ENCODE data around the gene TNNI3K. TPM values are rescaled to one million over a fixed set of nuclear protein-coding genes. Genes with fewer than 3 reads are reported as not detected.

TNNI3K gene
- total RNA-seq, 1 donor from 2014 or later, result not detected

DNA sequence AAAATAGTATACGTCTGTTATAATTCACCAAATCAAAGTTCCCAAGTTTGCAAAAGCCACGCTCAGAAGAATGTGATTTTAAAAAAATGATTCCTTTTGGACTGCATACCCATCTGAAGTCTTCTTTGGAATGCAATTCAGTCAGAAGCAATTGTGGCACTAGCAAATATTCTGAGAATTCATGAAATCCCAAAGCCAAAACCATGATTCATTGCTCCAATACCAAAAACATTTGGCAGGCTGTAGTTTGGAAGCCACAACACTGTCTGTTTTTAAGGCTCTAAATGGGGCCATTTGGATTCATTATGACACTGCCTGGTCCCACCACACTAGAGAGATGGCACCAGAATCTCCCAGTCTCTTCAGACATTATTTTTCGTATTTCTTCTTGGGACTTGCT lies 299.1 kb downstream of the TNNI3K start:
- Mint-ChIP-seq H3K27ac (no peak overlapping the region), H3K27me3 (ENCODE audit: insufficient read depth) (no peaks in the 10 kb centered on the region), H3K9me3 (no peaks in the 10 kb centered on the region), H3K4me1 (ENCODE audit: low read depth) (no peaks in the 10 kb centered on the region), H3K4me3 (no peak overlapping the region), H3K36me3 (ENCODE audit: low read depth) (no peaks in the 10 kb centered on the region)
- intact Hi-C loops (cut with micrococcal nuclease), result no loop called here
- DNase-seq (ENCODE audit: low spot score), result no peak

GRCh38 chr1:74545821-74546220 lies 310.6 kb downstream of the TNNI3K start:
- Mint-ChIP-seq H3K36me3 (ENCODE audit: low read depth) (no peaks in the 10 kb centered on the region), H3K4me3 (no peak overlapping the region), H3K9me3 (no peaks in the 10 kb centered on the region), H3K27me3 (ENCODE audit: insufficient read depth) (no peaks in the 10 kb centered on the region), H3K27ac (no peak overlapping the region), H3K4me1 (ENCODE audit: low read depth) (no peaks in the 10 kb centered on the region)
- no peak for DNase-seq (ENCODE audit: low spot score)
- intact Hi-C loops (cut with micrococcal nuclease), result no loop called here

DNA sequence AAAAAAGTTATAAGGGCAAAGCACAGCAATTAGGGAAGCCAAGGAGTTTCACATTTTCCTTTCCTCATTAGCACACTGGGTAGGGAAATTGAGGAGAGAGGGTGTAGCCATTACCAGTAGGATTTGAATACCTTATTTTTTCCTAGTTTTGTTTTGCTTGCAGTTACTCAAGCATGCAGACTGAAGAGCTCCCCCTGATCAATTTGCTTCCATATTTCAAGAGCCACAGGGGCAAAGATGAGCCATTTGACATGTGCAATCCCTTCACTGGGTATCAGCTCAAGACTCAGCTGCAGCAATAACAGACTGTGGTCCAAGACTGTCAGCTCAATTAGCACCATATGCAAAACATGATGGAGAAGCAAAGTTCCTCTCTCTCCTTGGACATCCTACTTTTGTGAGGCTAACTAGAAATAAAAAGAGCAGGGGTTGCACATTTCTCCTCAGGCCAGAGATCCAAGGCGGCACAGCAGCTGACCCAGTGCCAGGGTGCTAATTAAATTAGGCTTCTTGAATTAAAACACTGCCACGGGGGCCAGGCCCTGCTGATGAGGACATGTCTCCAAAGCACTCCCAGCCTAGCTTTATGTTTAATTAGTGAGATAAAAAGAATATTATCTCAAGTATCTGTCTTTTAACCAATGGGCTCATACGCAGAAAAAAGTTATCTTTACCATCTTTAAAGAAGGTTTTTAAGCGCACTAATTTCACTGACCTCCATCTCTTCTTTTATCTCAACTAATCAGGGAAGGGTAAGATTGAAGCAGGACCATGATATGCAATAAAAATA lies 314.0 kb downstream of the TNNI3K start:
- H3K36me3 Mint-ChIP-seq (ENCODE audit: low read depth), result no peaks in the 10 kb centered on the region
- no peak overlapping the region for H3K27ac Mint-ChIP-seq
- H3K27me3 Mint-ChIP-seq (ENCODE audit: insufficient read depth), result no peaks in the 10 kb centered on the region
- H3K9me3 Mint-ChIP-seq, result no peaks in the 10 kb centered on the region
- intact Hi-C loops (cut with micrococcal nuclease), result no loop called here
- H3K4me3 Mint-ChIP-seq, result no peak overlapping the region
- no peak for DNase-seq (ENCODE audit: low spot score)
- H3K4me1 Mint-ChIP-seq (ENCODE audit: low read depth), result no peaks in the 10 kb centered on the region

- Mint-ChIP-seq H3K27ac (no peak overlapping the region), H3K36me3 (ENCODE audit: low read depth) (no peaks in the 10 kb centered on the region), H3K9me3 (no peaks in the 10 kb centered on the region), H3K4me3 (no peak overlapping the region), H3K27me3 (ENCODE audit: insufficient read depth) (peaks cover 2% of the 10 kb centered on the region), H3K4me1 (ENCODE audit: low read depth) (no peaks in the 10 kb centered on the region)
- intact Hi-C loops (cut with micrococcal nuclease), result no loop called here
- DNase-seq (ENCODE audit: low spot score), result no peak
Measured at GRCh38 chr1:74549932-74550331, 314.7 kb downstream of the TNNI3K start.

- DNase-seq (ENCODE audit: low spot score), result no peak
- Mint-ChIP-seq H3K27me3 (ENCODE audit: insufficient read depth) (no peaks in the 10 kb centered on the region), H3K4me3 (no peak overlapping the region), H3K4me1 (ENCODE audit: low read depth) (no peaks in the 10 kb centered on the region), H3K27ac (no peak overlapping the region), H3K36me3 (ENCODE audit: low read depth) (no peaks in the 10 kb centered on the region), H3K9me3 (no peaks in the 10 kb centered on the region)
- intact Hi-C loops (cut with micrococcal nuclease), result no loop called here
Measured at GRCh38 chr1:74570797-74571492, 335.8 kb downstream of the TNNI3K start.

GRCh38 chr1:74571493-74571800 lies 336.3 kb downstream of the TNNI3K start:
- no peak overlapping the region for H3K4me3 Mint-ChIP-seq
- H3K27me3 Mint-ChIP-seq (ENCODE audit: insufficient read depth), result no peaks in the 10 kb centered on the region
- no peak for DNase-seq (ENCODE audit: low spot score)
- H3K4me1 Mint-ChIP-seq (ENCODE audit: low read depth), result no peaks in the 10 kb centered on the region
- no peak overlapping the region for H3K27ac Mint-ChIP-seq
- intact Hi-C loops (cut with micrococcal nuclease), result no loop called here
- H3K36me3 Mint-ChIP-seq (ENCODE audit: low read depth), result no peaks in the 10 kb centered on the region
- H3K9me3 Mint-ChIP-seq, result no peaks in the 10 kb centered on the region

DNA sequence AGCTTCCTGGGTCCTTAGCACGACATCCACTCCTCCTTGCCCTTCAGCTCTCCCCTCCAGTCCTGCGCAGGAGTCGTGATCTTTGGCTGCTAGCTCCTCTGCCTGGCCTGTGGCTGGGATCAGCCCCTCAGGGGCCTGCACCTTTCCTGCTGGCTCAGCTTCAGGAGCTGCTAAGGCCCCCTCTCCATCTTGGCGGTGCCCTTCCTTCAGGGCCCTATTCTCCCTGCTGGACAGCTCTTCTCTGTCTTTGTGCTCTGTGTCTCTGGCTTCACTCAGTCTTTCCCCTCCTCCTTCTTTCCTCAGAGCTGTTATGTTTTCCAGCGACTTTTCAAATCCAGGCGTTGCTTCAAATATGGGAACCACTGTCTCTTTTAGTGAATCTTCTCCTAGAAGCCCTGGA lies 336.7 kb downstream of the TNNI3K start:
- no peak overlapping the region for H3K4me3 Mint-ChIP-seq
- H3K9me3 Mint-ChIP-seq, result no peaks in the 10 kb centered on the region
- no peaks in the 10 kb centered on the region for H3K36me3 Mint-ChIP-seq (ENCODE audit: low read depth)
- intact Hi-C loops (cut with micrococcal nuclease), result no loop called here
- no peaks in the 10 kb centered on the region for H3K4me1 Mint-ChIP-seq (ENCODE audit: low read depth)
- DNase-seq (ENCODE audit: low spot score), result no peak
- H3K27ac Mint-ChIP-seq, result no peak overlapping the region
- no peaks in the 10 kb centered on the region for H3K27me3 Mint-ChIP-seq (ENCODE audit: insufficient read depth)

GRCh38 chr1:74578101-74578500 lies 342.9 kb downstream of the TNNI3K start:
- no peaks in the 10 kb centered on the region for H3K36me3 Mint-ChIP-seq (ENCODE audit: low read depth)
- intact Hi-C loops (cut with micrococcal nuclease), result no loop called here
- no peak overlapping the region for H3K27ac Mint-ChIP-seq
- no peak overlapping the region for H3K4me3 Mint-ChIP-seq
- no peaks in the 10 kb centered on the region for H3K9me3 Mint-ChIP-seq
- no peaks in the 10 kb centered on the region for H3K4me1 Mint-ChIP-seq (ENCODE audit: low read depth)
- H3K27me3 Mint-ChIP-seq (ENCODE audit: insufficient read depth), result peaks cover 2% of the 10 kb centered on the region
- no peak for DNase-seq (ENCODE audit: low spot score)

DNA sequence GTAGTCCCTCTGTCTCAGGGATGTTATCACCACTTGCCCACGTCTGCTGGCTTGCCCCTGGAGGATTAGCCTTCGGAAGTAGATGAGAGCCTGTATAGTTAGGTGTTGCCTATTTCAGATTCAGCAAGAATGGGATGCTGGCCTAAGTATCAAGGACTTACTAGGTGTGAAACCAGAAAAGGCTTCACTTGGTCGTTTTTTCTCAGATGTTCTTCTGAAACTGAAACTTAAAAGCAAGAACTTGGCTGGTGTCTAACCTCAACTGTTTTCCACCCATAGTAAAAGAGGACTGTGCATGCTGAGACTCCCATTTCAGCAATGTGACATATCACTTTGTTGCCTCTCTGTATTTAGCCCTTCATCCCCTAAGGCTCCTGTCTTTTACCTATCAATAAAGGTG lies 344.2 kb downstream of the TNNI3K start:
- H3K36me3 Mint-ChIP-seq (ENCODE audit: low read depth), result no peaks in the 10 kb centered on the region
- no peak for DNase-seq (ENCODE audit: low spot score)

GRCh38 chr1:74583397-74583796 lies 348.2 kb downstream of the TNNI3K start:
- no peaks in the 10 kb centered on the region for H3K36me3 Mint-ChIP-seq (ENCODE audit: low read depth)
- no peak for DNase-seq (ENCODE audit: low spot score)
- no peak overlapping the region for H3K27ac Mint-ChIP-seq
- H3K9me3 Mint-ChIP-seq, result no peaks in the 10 kb centered on the region
- no peaks in the 10 kb centered on the region for H3K4me1 Mint-ChIP-seq (ENCODE audit: low read depth)
- intact Hi-C loops (cut with micrococcal nuclease), result no loop called here
- peaks cover 5% of the 10 kb centered on the region for H3K27me3 Mint-ChIP-seq (ENCODE audit: insufficient read depth)
- H3K4me3 Mint-ChIP-seq, result no peak overlapping the region

More for the DNA sequence above, 344.2 kb downstream of the TNNI3K start:
- no peak overlapping the region for H3K27ac Mint-ChIP-seq
- no peak overlapping the region for H3K4me3 Mint-ChIP-seq
- H3K4me1 Mint-ChIP-seq (ENCODE audit: low read depth), result no peaks in the 10 kb centered on the region
- peaks cover 5% of the 10 kb centered on the region for H3K27me3 Mint-ChIP-seq (ENCODE audit: insufficient read depth)
- intact Hi-C loops (cut with micrococcal nuclease), result no loop called here
- H3K9me3 Mint-ChIP-seq, result no peaks in the 10 kb centered on the region

- no peak for DNase-seq (ENCODE audit: low spot score)
- peaks cover 3% of the 10 kb centered on the region for H3K27me3 Mint-ChIP-seq (ENCODE audit: insufficient read depth)
- H3K36me3 Mint-ChIP-seq (ENCODE audit: low read depth), result no peaks in the 10 kb centered on the region
- H3K4me3 Mint-ChIP-seq, result no peak overlapping the region
- H3K4me1 Mint-ChIP-seq (ENCODE audit: low read depth), result no peaks in the 10 kb centered on the region
- no peaks in the 10 kb centered on the region for H3K9me3 Mint-ChIP-seq
- no peak overlapping the region for H3K27ac Mint-ChIP-seq
- intact Hi-C loops (cut with micrococcal nuclease), result no loop called here
Measured at GRCh38 chr1:74584185-74584584, 349.0 kb downstream of the TNNI3K start.

DNA sequence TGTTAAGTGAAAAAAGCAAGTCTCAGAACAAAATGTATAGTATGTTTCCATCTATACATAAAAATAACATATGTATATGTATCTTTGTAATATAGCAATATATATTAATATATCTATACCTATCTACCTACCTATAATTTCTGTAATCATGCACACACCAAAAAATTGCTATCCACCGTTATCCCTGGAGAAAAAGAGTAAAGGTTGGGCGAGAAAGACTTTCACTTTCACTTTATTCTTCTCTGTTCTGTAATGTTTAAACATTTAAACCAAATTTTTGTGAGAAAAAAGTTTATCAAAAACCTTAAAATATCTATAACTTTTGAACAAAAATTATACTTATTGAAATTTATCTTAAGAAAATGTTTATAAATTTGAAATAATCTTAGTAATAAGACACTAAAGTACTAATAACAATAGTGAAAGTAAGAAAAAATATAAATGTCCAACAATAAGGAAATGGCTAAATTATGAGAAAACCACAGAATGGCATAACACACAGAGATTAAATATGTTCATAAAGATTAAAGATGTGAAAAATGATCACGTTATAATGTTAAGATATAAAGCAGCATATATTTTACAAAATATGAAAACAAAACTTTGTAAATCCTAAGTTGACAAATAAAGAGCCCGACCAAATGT lies 351.2 kb downstream of the TNNI3K start:
- no peak for DNase-seq (ENCODE audit: low spot score)
- H3K9me3 Mint-ChIP-seq, result no peaks in the 10 kb centered on the region
- H3K4me3 Mint-ChIP-seq, result no peak overlapping the region
- H3K27me3 Mint-ChIP-seq (ENCODE audit: insufficient read depth), result peaks cover 3% of the 10 kb centered on the region
- H3K36me3 Mint-ChIP-seq (ENCODE audit: low read depth), result no peaks in the 10 kb centered on the region
- intact Hi-C loops (cut with micrococcal nuclease), result no loop called here
- no peaks in the 10 kb centered on the region for H3K4me1 Mint-ChIP-seq (ENCODE audit: low read depth)
- H3K27ac Mint-ChIP-seq, result no peak overlapping the region

DNA sequence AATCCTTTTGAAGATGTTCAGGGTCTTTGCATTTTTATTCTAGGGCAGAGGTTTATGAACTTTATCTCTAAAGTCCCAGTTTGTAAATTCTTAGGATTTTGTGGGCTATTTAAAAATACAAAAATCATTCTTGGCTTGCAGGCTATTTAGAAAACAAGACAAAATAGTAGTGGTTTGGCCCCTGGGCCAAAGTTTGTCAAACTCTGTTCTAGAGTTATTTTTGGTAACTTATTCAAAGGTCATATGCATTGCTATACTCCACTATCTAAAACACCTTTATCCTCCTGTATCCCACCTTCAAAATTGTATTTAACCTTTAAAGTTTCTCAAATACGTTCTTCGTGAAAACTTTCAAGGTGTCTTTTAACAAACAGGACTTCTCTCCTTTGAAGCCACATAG lies 352.7 kb downstream of the TNNI3K start:
- Mint-ChIP-seq H3K27ac (no peak overlapping the region), H3K4me1 (ENCODE audit: low read depth) (no peaks in the 10 kb centered on the region), H3K36me3 (ENCODE audit: low read depth) (no peaks in the 10 kb centered on the region), H3K4me3 (no peak overlapping the region), H3K27me3 (ENCODE audit: insufficient read depth) (peaks cover 3% of the 10 kb centered on the region), H3K9me3 (no peaks in the 10 kb centered on the region)
- intact Hi-C loops (cut with micrococcal nuclease), result no loop called here
- no peak for DNase-seq (ENCODE audit: low spot score)

All from activated T-helper 1 cell treated with anti-CD3 and anti-CD28 coated beads, Interleukin-12 subunit alpha, Interleukin-12 subunit beta, Interleukin-2, Interleukin-4 antibody, amounts not matched to agents 30 ng/mL and 10 ng/mL and 1 ng/mL, durations not matched to agents 14 hours and 24 hours and 36 hours (primary cell).